ENCODE measurements around the gene ARL4D.

The ARL4D gene

GRCh38 chr17:43448720-43449469 is 50.1 kb downstream of the ARL4D start:
- H3K27ac ChIP-seq (ENCODE audit: low read depth, low read length) = no peak overlapping the region
- no peak overlapping the region for H3K9ac ChIP-seq (ENCODE audit: low read depth, low read length)
- no peaks in the 10 kb centered on the region for H3K9me3 ChIP-seq (ENCODE audit: insufficient read depth, low read depth, low read length)
- H3K36me3 ChIP-seq (ENCODE audit: insufficient read depth, low read length) = no peaks in the 10 kb centered on the region
- H3K4me1 ChIP-seq (ENCODE audit: insufficient read depth, low read length) = peaks cover 8% of the 10 kb centered on the region; the same call in 1 of the 2 replicates
- 84% methylated on average over 6 of the region's 7 CpGs for WGBS
- no peak overlapping the region for H3K4me3 ChIP-seq (ENCODE audit: low read length)
- no peaks in the 10 kb centered on the region for H3K27me3 ChIP-seq (ENCODE audit: insufficient read depth, low read length)

GRCh38 chr17:43449470-43450248 is 50.9 kb downstream of the ARL4D start:
- Histone ChIP-seq H3K36me3 (ENCODE audit: insufficient read depth, low read length) (no peaks in the 10 kb centered on the region), H3K27me3 (ENCODE audit: insufficient read depth, low read length) (no peaks in the 10 kb centered on the region), H3K4me3 (ENCODE audit: low read length) (no peak overlapping the region), H3K9ac (ENCODE audit: low read depth, low read length) (no peak overlapping the region), H3K4me1 (ENCODE audit: insufficient read depth, low read length) (peaks cover 3% of the 10 kb centered on the region; the same call in 1 of the 2 replicates), H3K9me3 (ENCODE audit: insufficient read depth, low read depth, low read length) (no peaks in the 10 kb centered on the region), H3K27ac (ENCODE audit: low read depth, low read length) (no peak overlapping the region)
- WGBS = 93% methylated on average over 8 of the region's 8 CpGs

Data from HUES64 (cell line).